ENCODE results near the gene DPP8.

DPP8 gene

DNA sequence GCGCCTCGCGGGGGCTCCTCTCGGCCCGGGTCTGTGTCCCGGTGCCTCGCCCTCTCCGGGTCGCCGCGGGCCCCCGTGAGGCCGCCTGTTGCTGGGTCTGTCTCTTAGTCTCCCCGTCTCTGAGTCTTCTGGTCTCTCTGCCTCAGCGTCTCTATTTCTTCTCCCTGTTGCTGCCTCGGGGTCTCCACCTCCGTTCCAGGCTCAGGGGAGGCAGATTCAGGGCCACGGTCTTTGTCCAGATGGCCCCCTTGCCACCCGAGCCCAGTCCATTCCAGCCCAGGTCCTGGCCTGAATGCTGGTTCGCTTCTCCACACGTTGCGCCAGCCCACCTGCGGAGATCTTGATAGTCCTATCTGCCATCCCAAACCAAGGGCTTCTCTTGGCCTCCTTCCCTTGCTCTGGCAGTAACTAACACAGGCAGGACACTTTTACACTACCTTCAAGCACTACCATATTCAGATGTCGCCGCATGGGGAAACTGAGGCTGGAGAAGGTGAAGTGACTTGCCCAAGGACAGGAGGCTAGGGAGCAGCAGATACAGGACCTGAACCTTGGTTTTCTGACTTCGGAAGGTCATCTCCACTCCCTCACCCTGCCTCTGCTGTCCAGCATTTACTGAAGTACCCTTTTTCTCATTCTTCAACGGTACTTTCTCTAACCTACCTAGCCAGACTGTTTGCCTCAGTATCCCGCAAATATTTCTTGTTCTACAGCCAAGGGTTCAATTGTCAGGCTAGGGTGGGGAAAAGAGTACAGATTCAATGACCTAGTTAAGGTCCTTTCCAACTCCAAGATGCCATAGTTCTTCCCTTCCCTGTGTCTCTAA, 94.1 kb downstream of the DPP8 start:
- no peak for DNase-seq

GRCh38 chr15:65421360-65422215, 95.9 kb downstream of the DPP8 start:
- DNase-seq, result peak; percentile 33

DNA sequence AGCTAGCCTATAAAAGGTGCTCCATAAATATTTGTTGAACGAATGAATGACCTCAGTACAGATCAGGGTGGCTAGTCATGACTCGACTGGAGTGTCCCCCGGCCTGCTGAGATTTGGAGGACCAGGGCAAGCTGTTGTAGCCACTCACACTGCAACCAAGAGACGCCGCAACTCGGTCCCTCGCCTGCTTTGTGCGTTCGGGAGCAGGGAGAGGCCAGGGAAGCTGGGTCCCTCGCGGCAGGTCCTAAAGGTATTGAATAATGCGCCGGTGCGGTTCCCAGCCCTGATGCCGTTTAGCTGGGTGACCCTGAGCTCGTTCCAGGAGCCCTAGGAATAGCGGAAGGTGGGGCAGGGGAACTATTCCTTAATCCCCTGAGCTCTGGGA, 96.5 kb downstream of the DPP8 start:
- DNase-seq, result no peak

GRCh38 chr15:65418596-65418995, 98.9 kb downstream of the DPP8 start:
- no peak for DNase-seq

DNA sequence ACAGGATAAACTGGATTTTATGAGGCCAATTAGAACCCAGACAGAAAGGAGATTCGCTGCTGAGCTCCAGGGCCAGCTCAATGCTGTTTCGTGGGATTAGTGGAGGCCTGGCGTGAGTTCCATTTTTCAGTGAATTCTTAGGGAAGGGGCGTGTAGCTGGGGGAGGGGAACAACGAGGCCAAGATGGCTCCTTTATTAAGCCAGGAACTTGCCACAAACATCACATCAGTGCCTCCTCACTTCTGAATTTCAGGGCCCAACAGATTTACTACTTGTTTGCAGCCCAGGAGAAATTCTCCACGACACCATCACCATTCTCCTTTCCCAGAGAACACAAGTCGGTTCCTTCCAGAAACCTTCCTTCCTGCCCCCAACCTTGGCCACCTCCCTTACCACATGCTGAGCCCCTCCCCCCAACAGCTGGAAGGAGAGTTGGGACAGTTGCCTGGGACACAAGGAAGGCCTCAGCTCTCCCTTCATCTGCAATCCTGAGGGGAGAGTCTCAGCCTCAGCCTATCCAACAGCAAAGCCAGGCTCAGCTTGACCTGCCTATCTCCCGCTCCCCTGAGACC, 100.6 kb downstream of the DPP8 start:
- no peak for DNase-seq

DNA sequence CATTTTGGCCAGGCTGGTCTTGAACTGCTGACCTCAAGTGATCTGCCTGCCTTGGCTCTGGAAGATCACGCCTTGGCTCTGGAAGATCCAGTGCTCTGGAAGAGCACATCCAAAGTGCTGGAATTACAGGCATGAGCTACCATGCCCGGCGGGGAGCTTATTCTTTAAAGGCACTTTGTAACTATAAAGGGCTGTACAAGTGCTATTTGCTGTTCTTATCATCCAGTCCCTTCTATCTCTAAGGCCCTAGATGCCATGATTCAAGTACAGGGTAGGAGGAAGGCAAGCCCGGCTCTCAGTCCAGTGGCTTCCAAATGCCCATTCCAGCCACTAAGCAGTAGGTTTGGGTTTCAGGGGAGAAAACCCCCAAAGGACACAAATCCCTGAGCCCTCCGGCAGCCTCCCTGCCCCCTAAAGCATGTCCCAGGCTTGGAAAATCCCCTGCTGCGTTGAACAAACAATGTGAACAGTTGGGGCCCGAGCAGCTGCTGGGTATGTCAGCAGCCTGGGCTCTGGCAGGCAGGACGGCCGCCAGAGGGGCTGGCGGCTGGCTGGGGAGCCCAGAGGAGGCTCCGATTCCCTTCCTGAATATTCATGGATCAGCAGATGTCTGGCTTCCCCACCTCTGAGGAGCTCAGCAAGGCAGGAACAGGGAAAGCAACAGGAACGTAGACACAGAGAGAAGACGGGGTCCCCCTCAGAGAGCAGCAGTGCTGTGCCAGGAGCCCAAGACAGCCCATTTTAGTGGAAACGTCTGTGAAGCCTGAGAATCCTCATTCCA, 102.5 kb downstream of the DPP8 start:
- no peak for DNase-seq

DNA sequence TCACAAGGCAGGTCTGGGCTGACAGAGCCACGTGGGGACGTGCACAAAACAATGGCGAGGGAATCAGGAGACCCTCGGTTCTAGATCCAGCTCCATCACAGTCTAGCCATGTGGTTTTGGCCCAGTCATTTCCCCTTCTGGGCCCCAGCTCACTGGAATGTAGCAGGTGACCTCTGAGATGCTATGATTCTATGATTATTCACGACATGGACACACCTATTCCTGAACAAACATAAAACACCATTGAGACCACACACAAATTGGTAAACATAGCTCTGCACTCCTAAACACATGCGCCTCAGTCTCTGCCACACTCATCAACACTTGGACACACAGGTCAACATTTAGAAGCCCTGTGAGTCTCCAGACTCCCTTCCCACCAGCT, 103.7 kb downstream of the DPP8 start:
- DNase-seq, result no peak

- DNase-seq, result no peak
These were observed 104.3 kb downstream of the DPP8 start for GRCh38 chr15:65413051-65413759.

DNA sequence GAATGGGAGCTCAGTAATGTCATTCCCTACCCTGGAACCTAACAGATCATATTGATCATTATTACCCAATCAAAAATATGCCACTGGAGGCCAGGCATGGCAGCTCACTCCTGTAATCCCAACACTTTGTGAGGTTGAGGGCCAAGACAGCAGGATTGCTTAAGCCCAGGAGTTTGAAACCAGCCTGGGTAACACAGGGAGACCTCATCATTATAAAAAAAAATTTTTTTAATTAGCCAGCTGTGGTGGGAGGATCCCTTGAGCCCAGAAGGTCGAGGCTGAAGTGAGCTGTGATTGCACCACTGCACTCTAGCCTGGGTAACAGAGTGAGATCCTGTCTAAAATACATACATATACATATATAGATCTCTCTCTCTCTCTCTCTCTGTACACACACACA, 104.9 kb downstream of the DPP8 start:
- DNase-seq, result no peak

DNA sequence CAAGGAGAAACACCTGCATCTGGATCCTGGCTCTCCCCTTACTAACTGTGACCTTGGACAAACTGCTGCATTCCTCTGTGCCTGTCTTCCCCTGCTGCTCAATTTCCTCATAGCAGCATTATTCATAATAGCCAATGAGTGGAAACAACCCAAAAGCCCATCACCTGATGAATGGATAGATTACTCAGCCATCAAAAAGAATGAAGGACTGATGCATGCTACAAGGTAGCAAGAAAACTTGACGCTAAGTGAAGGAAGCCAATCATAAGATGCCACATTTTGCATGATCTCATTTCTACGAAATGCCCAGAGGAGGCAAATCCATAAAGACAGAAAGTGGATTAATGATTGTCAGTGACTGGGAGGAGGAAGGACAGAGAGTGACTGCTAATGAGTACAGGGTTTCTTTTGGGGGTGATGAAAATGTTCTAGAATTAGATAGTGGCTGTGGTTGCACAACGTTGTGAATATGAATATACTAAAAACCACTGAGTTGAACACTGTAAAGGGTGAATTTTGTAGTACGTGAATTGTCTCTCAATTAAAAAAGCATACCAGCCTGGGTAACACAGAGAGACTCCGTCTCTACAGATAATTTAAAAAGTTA, 105.9 kb downstream of the DPP8 start:
- no peak for DNase-seq

- no peak for DNase-seq
These were observed 106.5 kb downstream of the DPP8 start for GRCh38 chr15:65410972-65411371.

- DNase-seq, result no peak
These were observed 107.5 kb downstream of the DPP8 start for GRCh38 chr15:65410036-65410435.

GRCh38 chr15:65409036-65409631, 108.4 kb downstream of the DPP8 start:
- no peak for DNase-seq

DNA sequence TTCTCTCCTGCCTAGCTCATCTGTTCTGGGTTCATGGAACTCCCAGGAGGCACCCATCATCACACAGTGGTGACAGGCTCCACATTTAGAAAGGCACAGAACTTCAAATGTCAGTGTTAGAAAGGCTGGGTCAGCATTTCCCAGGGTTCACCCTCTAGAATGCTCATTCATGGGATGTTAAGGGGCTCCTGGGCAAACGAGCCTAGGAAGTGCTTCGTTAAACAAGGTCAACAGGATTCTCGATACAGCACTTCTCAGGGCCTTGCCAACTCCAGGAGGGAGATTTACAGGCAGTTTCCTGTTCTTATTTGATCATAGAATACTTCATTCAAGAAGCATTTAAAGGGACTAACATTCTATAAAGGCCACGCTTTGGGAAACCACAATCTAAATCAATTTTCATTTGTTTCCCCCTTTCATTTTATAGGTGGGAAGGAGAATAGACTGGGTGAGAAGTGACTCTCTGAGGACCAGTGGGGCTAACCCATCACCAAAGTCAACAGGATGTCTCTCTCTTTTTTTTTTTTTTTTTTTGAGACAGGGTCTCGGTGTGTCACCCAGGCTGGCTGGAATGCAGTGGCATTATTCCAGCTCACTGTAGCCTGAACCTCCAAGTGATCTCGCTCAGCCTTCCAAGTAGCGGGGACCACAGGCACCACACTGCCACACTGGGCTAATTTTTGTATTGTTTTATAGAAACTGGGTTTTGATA, 109.0 kb downstream of the DPP8 start:
- no peak for DNase-seq

GRCh38 chr15:65406424-65407000, 111.0 kb downstream of the DPP8 start:
- DNase-seq, result no peak

DNA sequence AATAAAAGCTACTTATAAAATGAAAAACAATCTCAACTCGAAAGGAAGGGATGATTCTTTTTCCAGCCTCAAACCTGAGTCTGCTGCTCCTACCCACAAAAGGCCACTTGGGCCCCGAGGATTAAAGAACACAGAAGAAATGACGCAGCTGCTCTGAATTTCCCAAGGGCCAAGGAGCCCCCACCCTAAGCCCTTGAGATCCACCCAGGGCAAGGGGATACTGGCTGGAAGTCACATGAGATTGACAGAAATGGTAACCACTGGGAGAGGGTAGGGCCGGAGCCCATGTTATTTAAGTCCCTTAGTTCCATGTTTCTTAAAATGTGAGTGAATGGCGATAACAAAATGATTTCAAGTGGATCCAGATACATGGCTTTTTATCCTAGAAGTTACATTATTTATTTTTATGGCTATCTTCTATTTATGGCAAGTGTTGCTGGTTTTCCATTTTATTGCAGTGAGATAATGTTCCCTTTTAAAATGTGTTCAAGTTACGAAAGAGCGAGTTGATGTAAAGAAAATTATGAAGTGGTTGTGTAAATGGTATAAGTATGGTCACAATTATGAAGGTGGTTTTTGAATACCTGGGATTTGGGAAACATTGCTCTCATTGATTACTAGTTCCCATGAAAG, 111.6 kb downstream of the DPP8 start:
- DNase-seq, result no peak

- DNase-seq, result no peak
These were observed 113.2 kb downstream of the DPP8 start for GRCh38 chr15:65404186-65404872.

GRCh38 chr15:65402961-65403360, 114.5 kb downstream of the DPP8 start:
- DNase-seq, result no peak

GRCh38 chr15:65401611-65402240, 115.8 kb downstream of the DPP8 start:
- DNase-seq, result no peak
